ENCODE results near the gene MCTP1.

MCTP1 gene

GRCh38 chr5:94744906-94745305 lies 540.0 kb downstream of the MCTP1 start:
- TF ChIP-seq CSRNP3 (CRISPR knock-in tag; IDR thresholded peaks at IDR 0.05) (no peak), PATZ1 (CRISPR knock-in tag; IDR thresholded peaks at IDR 0.05; ENCODE audit: borderline replicate concordance) (no peak), POU6F1 (CRISPR knock-in tag; IDR thresholded peaks at IDR 0.05; ENCODE audit: borderline replicate concordance, low read depth) (no peak), SNAI2 (CRISPR knock-in tag; IDR thresholded peaks at IDR 0.05) (no peak), OSR1 (CRISPR knock-in tag; IDR thresholded peaks at IDR 0.05) (no peak), ZFP3 (CRISPR knock-in tag; IDR thresholded peaks at IDR 0.05) (no peak), PPARA (CRISPR knock-in tag; IDR thresholded peaks at IDR 0.05; ENCODE audit: borderline replicate concordance) (no peak), ISL1 (CRISPR knock-in tag; IDR thresholded peaks at IDR 0.05) (no peak), TOX (CRISPR knock-in tag; IDR thresholded peaks at IDR 0.05; ENCODE audit: borderline replicate concordance) (no peak), ZNF565 (CRISPR knock-in tag; conservative IDR thresholded peaks at IDR 0.05; ENCODE audit: low read depth) (no peak), ZFP30 (CRISPR knock-in tag; IDR thresholded peaks at IDR 0.05) (no peak), ZNF70 (CRISPR knock-in tag; IDR thresholded peaks at IDR 0.05) (no peak), ZNF8 (CRISPR knock-in tag; IDR thresholded peaks at IDR 0.05) (no peak), CREB5 (CRISPR knock-in tag; IDR thresholded peaks at IDR 0.05; ENCODE audit: low read depth) (no peak), ZC3H10 (CRISPR knock-in tag; IDR thresholded peaks at IDR 0.05) (no peak), RARB (CRISPR knock-in tag; IDR thresholded peaks at IDR 0.05) (no peak), BACH2 (CRISPR knock-in tag; IDR thresholded peaks at IDR 0.05; ENCODE audit: borderline replicate concordance) (no peak), GLIS3 (CRISPR knock-in tag; IDR thresholded peaks at IDR 0.05) (no peak), CSDC2 (CRISPR knock-in tag; IDR thresholded peaks at IDR 0.05) (no peak)

GRCh38 chr5:94742852-94743251 lies 542.0 kb downstream of the MCTP1 start:
- no peak for ATAC-seq
- no peak for TF ChIP-seq OSR1 (CRISPR knock-in tag; IDR thresholded peaks at IDR 0.05)
- no peak for TF ChIP-seq TCF4 (CRISPR knock-in tag; IDR thresholded peaks at IDR 0.05; ENCODE audit: borderline replicate concordance)
- no peak for TF ChIP-seq ZFP3 (CRISPR knock-in tag; IDR thresholded peaks at IDR 0.05)
- no peak for TF ChIP-seq ZNF8 (CRISPR knock-in tag; IDR thresholded peaks at IDR 0.05)
- no peak for TF ChIP-seq ESRRG (CRISPR knock-in tag; IDR thresholded peaks at IDR 0.05)
- no peak for TF ChIP-seq BACH2 (CRISPR knock-in tag; IDR thresholded peaks at IDR 0.05; ENCODE audit: borderline replicate concordance)
- TF ChIP-seq GLIS3 (CRISPR knock-in tag; IDR thresholded peaks at IDR 0.05): no peak
- TF ChIP-seq CREB5 (CRISPR knock-in tag; IDR thresholded peaks at IDR 0.05; ENCODE audit: low read depth): no peak

More at GRCh38 chr5:94744906-94745305, 540.0 kb downstream of the MCTP1 start:
- no peak for ATAC-seq

GRCh38 chr5:94740286-94740685 lies 544.6 kb downstream of the MCTP1 start:
- no peak for ATAC-seq
- TF ChIP-seq ZNF565 (CRISPR knock-in tag; conservative IDR thresholded peaks at IDR 0.05; ENCODE audit: low read depth) (no peak), TCF4 (CRISPR knock-in tag; IDR thresholded peaks at IDR 0.05; ENCODE audit: borderline replicate concordance) (no peak), ZC3H10 (CRISPR knock-in tag; IDR thresholded peaks at IDR 0.05) (no peak), ZNF70 (CRISPR knock-in tag; IDR thresholded peaks at IDR 0.05) (no peak)

GRCh38 chr5:94736498-94736897 lies 548.4 kb downstream of the MCTP1 start:
- no peak for ATAC-seq
- TF ChIP-seq ISL1 (CRISPR knock-in tag; IDR thresholded peaks at IDR 0.05) (no peak), CSDC2 (CRISPR knock-in tag; IDR thresholded peaks at IDR 0.05) (no peak), POU6F1 (CRISPR knock-in tag; IDR thresholded peaks at IDR 0.05; ENCODE audit: borderline replicate concordance, low read depth) (no peak), ZFP30 (CRISPR knock-in tag; IDR thresholded peaks at IDR 0.05) (no peak), TCF4 (CRISPR knock-in tag; IDR thresholded peaks at IDR 0.05; ENCODE audit: borderline replicate concordance) (no peak), OSR1 (CRISPR knock-in tag; IDR thresholded peaks at IDR 0.05) (no peak), PPARA (CRISPR knock-in tag; IDR thresholded peaks at IDR 0.05; ENCODE audit: borderline replicate concordance) (no peak), ZFP3 (CRISPR knock-in tag; IDR thresholded peaks at IDR 0.05) (no peak), ESRRG (CRISPR knock-in tag; IDR thresholded peaks at IDR 0.05) (no peak), ZC3H10 (CRISPR knock-in tag; IDR thresholded peaks at IDR 0.05) (no peak), RARB (CRISPR knock-in tag; IDR thresholded peaks at IDR 0.05) (no peak), ARNTL (CRISPR knock-in tag; IDR thresholded peaks at IDR 0.05; ENCODE audit: borderline replicate concordance, low read depth) (no peak)

Measured in SK-N-SH treated with all-trans-retinoic acid at 6 μM for 48 hours (cell line).